GM23338 (cell line): ENCODE results near the gene FOXO3. TPM values are rescaled to one million over a fixed set of nuclear protein-coding genes. Genes with fewer than 3 reads are reported as not detected.

Experiments used
- ATAC-seq: fragments of 200-7000 bp; cut with Tn5 transposase; 3 replicates; pipeline ENCODE4 v1.9.1; 2020
- DNase-seq: peaks from one replicate; pipeline ENCODE4 v3.0.0-alpha.2; 2015; ENCODE audit warnings: low spot score
- H2AFZ ChIP-seq: fragments of 200-600 bp; sonication (generic); 2 replicates; pipeline ENCODE4 v1.8.0; 2016; ENCODE audit warnings: antibody characterized with exemption, mild to moderate bottlenecking, moderate library complexity
- H3F3A ChIP-seq: fragments of 200-600 bp; sonication (generic); replicated peaks from 2 replicates; pipeline ENCODE4 v1.8.0; 2017; ENCODE audit warnings: antibody characterized with exemption, mixed run types, low read depth
- H3K27ac ChIP-seq: fragments of 200-600 bp; sonication (generic); 2 replicates; pipeline ENCODE4 v1.6.1; 2016; ENCODE audit warnings: low read depth
- H3K27me3 ChIP-seq: fragments of 200-600 bp; sonication (generic); 2 replicates; pipeline ENCODE4 v1.8.0; 2016; ENCODE audit warnings: mild to moderate bottlenecking, mixed run types, moderate library complexity; ENCODE audit not compliant: insufficient read depth
- H3K36me3 ChIP-seq: fragments of 200-600 bp; sonication (generic); 2 replicates; pipeline ENCODE4 v1.8.0; 2016; ENCODE audit warnings: mild to moderate bottlenecking; ENCODE audit not compliant: insufficient read depth
- H3K4me1 ChIP-seq: fragments of 200-600 bp; sonication (generic); 2 replicates; pipeline ENCODE4 v1.8.0; 2016; ENCODE audit warnings: mild to moderate bottlenecking, moderate library complexity; ENCODE audit not compliant: insufficient read depth
- H3K4me2 ChIP-seq: fragments of 200-600 bp; sonication (generic); 2 replicates; pipeline ENCODE4 v1.7.1; 2017; ENCODE audit warnings: mixed run types
- H3K4me3 ChIP-seq: fragments of 200-600 bp; sonication (generic); 2 replicates; pipeline ENCODE4 v1.6.1; 2016; ENCODE audit warnings: mixed run types
- H3K79me2 ChIP-seq: fragments of 200-600 bp; sonication (generic); replicated peaks from 2 replicates; pipeline ENCODE4 v1.8.0; 2017; ENCODE audit warnings: mild to moderate bottlenecking; ENCODE audit not compliant: insufficient read depth
- H3K9me2 ChIP-seq: fragments of 200-600 bp; sonication (generic); 2 replicates; pipeline ENCODE4 v1.8.0; 2017; ENCODE audit not compliant: insufficient read depth
- H4K20me1 ChIP-seq: fragments of 200-600 bp; sonication (generic); replicated peaks from 2 replicates; pipeline ENCODE4 v1.8.0; 2017; ENCODE audit warnings: mild to moderate bottlenecking; ENCODE audit not compliant: insufficient read depth
- H3K27ac Mint-ChIP-seq: 2 replicates; pipeline ENCODE4 v1.8.0; 2020; ENCODE audit warnings: inconsistent platforms, mild to moderate bottlenecking, moderate library complexity, mixed read lengths
- H3K27me3 Mint-ChIP-seq: 3 replicates; pipeline ENCODE4 v1.8.0; 2022; ENCODE audit warnings: low read depth, mild to moderate bottlenecking, moderate library complexity, mixed read lengths, inconsistent platforms; ENCODE audit not compliant: insufficient read depth, poor library complexity
- H3K36me3 Mint-ChIP-seq: 3 replicates; pipeline ENCODE4 v1.8.0; 2021; ENCODE audit warnings: low read depth, mild to moderate bottlenecking, inconsistent platforms, moderate library complexity, mixed read lengths
- H3K4me1 Mint-ChIP-seq: 3 replicates; pipeline ENCODE4 v1.8.0; 2020; ENCODE audit warnings: mild to moderate bottlenecking, inconsistent platforms, mixed read lengths
- H3K4me3 Mint-ChIP-seq: 3 replicates; pipeline ENCODE4 v1.8.0; 2021; ENCODE audit warnings: moderate library complexity, mild to moderate bottlenecking, inconsistent platforms, mixed read lengths
- H3K9me3 Mint-ChIP-seq: 3 replicates; pipeline ENCODE4 v1.8.0; 2020; ENCODE audit warnings: moderate library complexity, mild to moderate bottlenecking, inconsistent platforms, mixed read lengths
- CREB1 ChIP-seq: fragments of 250-450 bp; sonication (Bioruptor Pico); IDR thresholded peaks from 2 replicates; pipeline ENCODE4 v1.5.0; 2020; ENCODE audit warnings: low read depth, mild to moderate bottlenecking, moderate library complexity
- CTCF ChIP-seq, 2 experiments: fragments of 200-600 bp in 1 of 2; sonication (generic) in 1 of 2; conservative IDR thresholded peaks; 2 replicates each; pipeline versions ENCODE4 v1.5.1 to v1.6.1; 2016 to 2017; ENCODE audit warnings: antibody characterized with exemption in 2 of 2, low read depth in 2 of 2, mild to moderate bottlenecking in 2 of 2, moderate library complexity in 1 of 2
- ETS1 ChIP-seq: IDR thresholded peaks from 2 replicates; pipeline ENCODE4 v1.6.1; 2016; ENCODE audit warnings: antibody characterized with exemption
- EZH2 ChIP-seq: fragments of 200-600 bp; sonication (generic); IDR thresholded peaks from one replicate; pipeline ENCODE4 v1.8.0; 2017; ENCODE audit warnings: antibody characterized with exemption, mild to moderate bottlenecking, low read depth; ENCODE audit not compliant: unreplicated experiment
- EZH2phosphoT487 ChIP-seq: fragments of 200-600 bp; sonication (generic); IDR thresholded peaks from one replicate; pipeline ENCODE4 v1.8.1; 2018; ENCODE audit warnings: antibody characterized with exemption; ENCODE audit not compliant: unreplicated experiment
- JUNB ChIP-seq: IDR thresholded peaks from one replicate; pipeline ENCODE4 v1.6.1; 2016; ENCODE audit warnings: antibody characterized with exemption; ENCODE audit not compliant: unreplicated experiment
- NANOG ChIP-seq: IDR thresholded peaks from 2 replicates; pipeline ENCODE4 v1.6.1; 2016; ENCODE audit warnings: antibody characterized with exemption, borderline replicate concordance
- POLR2AphosphoS5 ChIP-seq: IDR thresholded peaks from 2 replicates; pipeline ENCODE4 v1.6.1; 2016; ENCODE audit warnings: antibody characterized with exemption, low read depth
- REST ChIP-seq: IDR thresholded peaks from one replicate; pipeline ENCODE4 v1.6.1; 2018; ENCODE audit warnings: antibody characterized with exemption; ENCODE audit not compliant: unreplicated experiment
- STAT1 ChIP-seq: IDR thresholded peaks from one replicate; pipeline ENCODE4 v1.6.1; 2016; ENCODE audit warnings: antibody characterized with exemption; ENCODE audit not compliant: unreplicated experiment
- ZNF114 ChIP-seq: fragments of 250-450 bp; sonication (Bioruptor Pico); IDR thresholded peaks from 2 replicates; pipeline ENCODE4 v1.5.0; 2020; ENCODE audit warnings: mild to moderate bottlenecking, moderate library complexity
- ZNF331 ChIP-seq: fragments of 250-450 bp; sonication (Bioruptor Pico); IDR thresholded peaks from 2 replicates; pipeline ENCODE4 v1.5.0; 2020; ENCODE audit warnings: low read depth, mild to moderate bottlenecking, moderate library complexity
- ZNF462 ChIP-seq: fragments of 250-450 bp; sonication (Bioruptor Pico); IDR thresholded peaks from 2 replicates; pipeline ENCODE4 v1.5.0; 2020; ENCODE audit warnings: mild to moderate bottlenecking, moderate library complexity
- polyA plus RNA-seq: library from polyadenylated mRNA; unstranded; fragments of >200 nt; fragmentation: Nextera tagmentation; extraction: Ambion mirVana; gene quantifications from 2 replicates; pipeline ENCODE4 v1.2.1, GENCODE V29; 2016
- total RNA-seq: library from RNA; depleted of rRNA; stranded (reverse); fragments of >200 nt; shearing (Covaris generic); gene quantifications from 2 replicates; pipeline ENCODE4 v1.2.3, GENCODE V29; 2014

The FOXO3 gene
- total and polyA plus RNA-seq, 2 experiments from 2014 or later = 9.8 to 20.2 TPM

- Histone ChIP-seq H3F3A (0 out of 2 replicates have a peak, but pooled peaks cover 3% of the 10 kb centered on the region), H3K27ac (no peak overlapping the region), H3K4me3 (peak overlapping the region; percentile 97), H3K4me2 (peak overlapping the region; percentile 85), H3K36me3 (no peaks in the 10 kb centered on the region), H4K20me1 (peaks cover 6% of the 10 kb centered on the region; the same call in 1 of the 2 replicates), H3K9me2 (no peaks in the 10 kb centered on the region), H3K79me2 (peaks cover 23% of the 10 kb centered on the region), H3K27me3 (peaks cover 50% of the 10 kb centered on the region), H2AFZ (peak overlapping the region; percentile 97), H3K4me1 (peaks cover 28% of the 10 kb centered on the region)
- Mint-ChIP-seq H3K27ac (peak overlapping the region; percentile 89; the same call in 1 of the 2 replicates), H3K4me3 (peak overlapping the region; percentile 96), H3K36me3 (peaks cover 5% of the 10 kb centered on the region; the same call in 2 of the 3 replicates), H3K4me1 (peaks cover 20% of the 10 kb centered on the region), H3K27me3 (peaks cover 30% of the 10 kb centered on the region), H3K9me3 (peaks cover 6% of the 10 kb centered on the region; the same call in 2 of the 3 replicates)
- DNase-seq = peak; percentile 74
- ATAC-seq = peak; percentile 1
- TF ChIP-seq CREB1 (no peak), JUNB (no peak), ZNF331 (CRISPR knock-in tag) (no peak), NANOG (no peak), STAT1 (no peak), EZH2 (no peak), POLR2AphosphoS5 (no peak), ZNF462 (CRISPR knock-in tag) (no peak), ZNF114 (no peak), REST (no peak), EZH2phosphoT487 (no peak), CTCF (conservative IDR thresholded peaks at IDR 0.05; ENCODE audit: low read depth in 2 of 2) (no peak), ETS1 (no peak)
Measured at GRCh38 chr6:108559097-108559883, 1.4 kb upstream of the FOXO3 start.
